Keratinocyte (primary cell): ENCODE measurements around the gene TRPM2.

Source experiments
- CTCF ChIP-seq, 3 experiments: IDR thresholded peaks in 1 of 3; conservative IDR thresholded peaks in 1 of 3; optimal IDR thresholded peaks in 1 of 3; 2 replicates in 2 of 3; 3 replicates in 1 of 3; pipeline versions ENCODE3 to v1.5.1; 2011; ENCODE audit warnings: low read length in 3 of 3, mild to moderate bottlenecking in 3 of 3, moderate library complexity in 2 of 3, control low read depth in 1 of 3, inconsistent platforms in 1 of 3; ENCODE audit not compliant: insufficient read depth in 2 of 3; ENCODE audit errors: extremely low read depth in 1 of 3
- EZH2 ChIP-seq: IDR thresholded peaks from one replicate; pipeline ENCODE4 v1.6.1; 2012; ENCODE audit warnings: inconsistent platforms, mild to moderate bottlenecking, low read length, moderate library complexity

- TF ChIP-seq CTCF (optimal IDR thresholded peaks at IDR 0.05 in 1 of 3, IDR thresholded peaks at IDR 0.05 in 1 of 3, conservative IDR thresholded peaks at IDR 0.05 in 1 of 3; ENCODE audit: extremely low read depth in 1 of 3, insufficient read depth in 2 of 3, low read length in 3 of 3) (no peak), EZH2 (no peak)
Measured at GRCh38 chr21:44321846-44322450, 31.5 kb upstream of the TRPM2 start.
